Central memory CD8-positive, alpha-beta T cell (primary cell): ENCODE results near the gene CNIH1.
"Not testable (repeated sequence)": the region's sequence is repeated elsewhere in the genome, so short reads cannot be mapped to it uniquely, and the experiment has no call there.

ENCODE experiments used
- ATAC-seq: fragments of 150-1000 bp; cut with Tn5 transposase; replicated peaks from 2 replicates; pipeline ENCODE4 v1.10.0; 2022; ENCODE audit warnings: mild to moderate bottlenecking, moderate FRiP score, moderate number of reproducible peaks; ENCODE audit not compliant: poor library complexity, severe bottlenecking; ENCODE audit errors: extremely low read depth
- DNase-seq, 2 donors: peaks; one replicate each; pipeline ENCODE4 v3.0.0; 2021; ENCODE audit warnings: low spot score in 2 of 2
- H3K27ac Mint-ChIP-seq: one replicate; pipeline ENCODE4 v1.8.0; 2022; ENCODE audit warnings: low read depth, mild to moderate bottlenecking, moderate library complexity, mixed read lengths
- H3K27me3 Mint-ChIP-seq: one replicate; pipeline ENCODE4 v1.8.0; 2022; ENCODE audit warnings: mixed read lengths
- H3K36me3 Mint-ChIP-seq: one replicate; pipeline ENCODE4 v1.8.0; 2022; ENCODE audit warnings: mild to moderate bottlenecking, moderate library complexity, mixed read lengths; ENCODE audit not compliant: insufficient read depth
- H3K4me1 Mint-ChIP-seq: one replicate; pipeline ENCODE4 v1.8.0; 2022; ENCODE audit warnings: mixed read lengths
- H3K4me3 Mint-ChIP-seq: one replicate; pipeline ENCODE4 v1.8.0; 2022; ENCODE audit warnings: mild to moderate bottlenecking, moderate library complexity, mixed read lengths
- H3K9me3 Mint-ChIP-seq: one replicate; pipeline ENCODE4 v1.8.0; 2022; ENCODE audit warnings: mixed read lengths

CNIH1 gene

DNA sequence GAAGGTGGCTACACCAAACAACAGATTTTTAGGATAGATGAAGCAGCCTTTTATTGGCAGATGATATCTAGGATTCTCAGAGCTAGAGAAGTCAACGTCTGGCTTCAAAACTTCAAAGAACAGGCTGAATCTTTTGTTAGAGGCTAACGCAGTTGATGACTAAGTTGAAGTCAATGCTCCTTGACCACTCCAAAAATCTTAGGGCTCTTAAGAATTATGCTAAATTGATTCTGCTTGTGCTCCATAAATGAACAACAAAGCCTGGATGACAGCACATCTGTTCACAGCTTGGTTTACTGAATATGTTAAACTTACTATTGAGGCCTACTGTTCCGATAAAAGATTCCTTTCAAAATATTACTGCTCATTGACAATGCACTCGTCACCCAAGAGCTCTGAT, 57.3 kb downstream of the CNIH1 start:
- DNase-seq, result no peak
- no peak for ATAC-seq
- no peaks in the 10 kb centered on the region for H3K36me3 Mint-ChIP-seq
- H3K27ac Mint-ChIP-seq, result no peak overlapping the region
- peaks cover 43% of the 10 kb centered on the region for H3K27me3 Mint-ChIP-seq
- no peak overlapping the region for H3K4me3 Mint-ChIP-seq
- no peaks in the 10 kb centered on the region for H3K9me3 Mint-ChIP-seq
- no peaks in the 10 kb centered on the region for H3K4me1 Mint-ChIP-seq

DNA sequence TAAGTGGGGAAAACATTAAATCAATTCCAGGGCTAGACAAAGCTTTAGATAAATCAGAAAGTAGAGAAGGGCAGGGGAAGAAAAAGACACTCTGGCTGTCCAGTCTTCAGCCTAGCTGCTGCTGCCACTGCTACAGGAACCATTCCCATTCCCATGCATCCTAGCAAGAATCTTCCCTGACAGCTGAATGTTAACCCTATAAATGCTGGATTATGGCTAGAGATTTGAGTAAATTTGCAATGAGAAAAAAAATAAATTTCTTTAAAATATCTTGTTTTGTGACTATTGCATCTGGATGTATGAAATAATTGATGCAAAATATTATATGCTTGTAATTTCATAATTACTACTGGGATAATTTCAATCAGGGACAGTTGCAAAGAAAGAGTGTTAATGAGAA, 59.4 kb downstream of the CNIH1 start:
- peaks cover 36% of the 10 kb centered on the region for H3K27me3 Mint-ChIP-seq
- H3K4me3 Mint-ChIP-seq, result no peak overlapping the region
- no peak overlapping the region for H3K27ac Mint-ChIP-seq

DNA sequence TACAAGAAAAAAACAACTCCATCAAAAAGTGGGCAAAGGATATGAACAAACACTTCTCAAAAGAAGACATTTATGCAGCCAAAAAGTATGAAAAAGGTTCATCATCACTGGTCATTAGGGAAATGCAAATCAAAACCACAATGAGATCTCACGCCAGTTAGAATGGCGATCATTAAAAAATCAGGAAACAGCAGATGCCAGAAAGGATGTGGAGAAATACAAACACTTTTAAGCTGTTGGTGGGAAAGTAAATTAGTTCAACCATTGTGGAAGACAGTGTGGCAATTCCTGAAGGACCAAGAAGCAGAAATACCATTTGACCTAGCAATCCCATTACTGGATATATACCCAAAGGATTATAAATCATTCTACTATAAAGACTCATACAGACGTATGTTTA, 60.6 kb downstream of the CNIH1 start:
- DNase-seq, H3K27ac Mint-ChIP-seq, ATAC-seq, H3K36me3 Mint-ChIP-seq, H3K4me1 Mint-ChIP-seq, H3K4me3 Mint-ChIP-seq, H3K9me3 Mint-ChIP-seq: not testable (repeated sequence)
- H3K27me3 Mint-ChIP-seq, result peaks cover 33% of the 10 kb centered on the region

More for the DNA sequence above, 59.4 kb downstream of the CNIH1 start:
- DNase-seq (no peak), ATAC-seq (no peak)
- no peaks in the 10 kb centered on the region for H3K36me3 Mint-ChIP-seq
- H3K9me3 Mint-ChIP-seq, result no peaks in the 10 kb centered on the region
- no peaks in the 10 kb centered on the region for H3K4me1 Mint-ChIP-seq

DNA sequence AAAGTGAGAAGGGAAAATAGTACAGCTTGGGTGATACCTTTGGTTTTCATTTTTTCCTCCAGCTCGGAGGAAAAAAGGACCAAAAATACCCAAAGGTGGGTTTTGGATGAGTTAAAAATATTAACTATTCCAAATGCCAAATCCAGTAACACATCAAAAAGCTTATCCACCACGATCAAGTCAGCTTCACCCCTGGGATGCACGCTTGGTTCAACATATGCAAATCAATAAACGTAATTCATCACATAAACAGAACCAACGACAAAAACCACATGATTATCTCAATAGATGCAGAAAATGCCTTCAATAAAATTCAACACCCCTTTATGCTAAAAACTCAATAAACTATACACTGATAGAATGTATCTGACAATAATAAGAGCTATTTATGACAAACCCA, 62.3 kb downstream of the CNIH1 start:
- H3K27me3 Mint-ChIP-seq, result peaks cover 41% of the 10 kb centered on the region
- not testable (repeated sequence) for ATAC-seq, DNase-seq

DNA sequence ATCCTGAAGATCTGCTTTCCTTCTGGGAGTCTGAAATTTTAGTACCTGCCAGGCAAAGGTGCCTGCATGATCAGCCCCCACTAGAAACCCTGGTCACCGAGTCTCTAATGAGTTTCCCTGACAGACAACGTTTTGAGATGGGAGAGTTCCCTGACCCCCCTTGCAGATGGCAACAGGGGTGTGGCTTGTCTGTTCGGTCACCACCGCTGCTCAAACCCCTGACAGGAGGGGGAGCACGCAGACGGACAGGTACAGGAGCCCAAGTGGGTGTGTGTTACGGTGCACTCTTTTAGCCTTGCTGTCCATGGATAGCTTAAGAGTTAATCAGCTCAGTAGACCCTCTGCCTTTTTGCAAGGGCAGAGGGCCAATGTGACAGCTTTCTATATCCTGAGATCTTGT, 63.7 kb downstream of the CNIH1 start:
- Mint-ChIP-seq H3K27ac (no peak overlapping the region), H3K9me3 (no peaks in the 10 kb centered on the region), H3K36me3 (no peaks in the 10 kb centered on the region), H3K27me3 (peaks cover 41% of the 10 kb centered on the region), H3K4me3 (no peak overlapping the region), H3K4me1 (no peaks in the 10 kb centered on the region)
- ATAC-seq, result no peak
- no peak for DNase-seq

More for the DNA sequence above, 62.3 kb downstream of the CNIH1 start:
- not testable (repeated sequence) for H3K36me3 Mint-ChIP-seq, H3K4me1 Mint-ChIP-seq, H3K27ac Mint-ChIP-seq, H3K4me3 Mint-ChIP-seq, H3K9me3 Mint-ChIP-seq

DNA sequence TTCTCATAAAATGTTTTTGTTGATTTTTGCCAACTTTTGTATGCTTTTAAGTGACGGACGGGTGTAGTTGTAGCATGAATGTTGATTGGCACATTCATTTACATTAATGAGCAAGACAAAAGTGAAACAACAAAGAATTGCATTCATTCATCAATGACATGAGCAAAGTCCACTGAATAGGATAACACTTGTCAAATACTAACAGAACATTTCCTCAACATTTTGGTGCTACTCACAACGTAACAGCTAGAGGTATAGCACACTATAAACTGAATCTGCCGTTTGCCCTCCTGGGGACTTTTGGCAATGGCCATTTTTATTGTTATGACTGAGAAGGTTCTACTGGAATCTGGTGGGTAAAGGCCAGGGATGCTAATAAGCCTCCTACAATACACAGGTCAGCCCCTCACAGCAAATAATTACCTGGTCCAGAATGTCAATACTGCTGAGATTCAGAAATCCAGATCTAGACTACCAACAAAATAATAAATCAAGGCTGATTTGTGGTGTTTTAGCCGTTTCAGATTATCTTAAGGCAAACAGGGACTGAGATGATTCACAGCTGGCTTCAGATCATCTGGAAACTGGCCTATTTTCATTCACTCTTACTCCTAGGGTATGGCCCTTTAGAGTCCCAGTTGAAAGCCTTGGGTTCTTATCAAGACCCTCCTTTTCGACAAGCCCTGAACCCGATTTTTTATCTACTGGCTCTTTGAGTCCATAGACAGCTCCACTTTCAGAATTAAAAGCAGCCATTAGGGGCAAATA, 66.9 kb downstream of the CNIH1 start:
- ATAC-seq (no peak), DNase-seq (no peak)
- no peaks in the 10 kb centered on the region for H3K9me3 Mint-ChIP-seq

More for the DNA sequence above, 66.9 kb downstream of the CNIH1 start:
- H3K4me1 Mint-ChIP-seq, result no peaks in the 10 kb centered on the region
- H3K4me3 Mint-ChIP-seq, result no peak overlapping the region
- no peaks in the 10 kb centered on the region for H3K36me3 Mint-ChIP-seq
- H3K27me3 Mint-ChIP-seq, result peaks cover 26% of the 10 kb centered on the region
- H3K27ac Mint-ChIP-seq, result no peak overlapping the region
